GM13976 (cell line): ENCODE data around the gene SLC19A1.
"Not testable (repeated sequence)": the region's sequence is repeated elsewhere in the genome, so short reads cannot be mapped to it uniquely, and the experiment has no call there.

Experiments used
- DNase-seq: peaks from one replicate; pipeline ENCODE4 v3.0.0; 2012; ENCODE audit warnings: low spot score
- in situ Hi-C: fragments of 300-500 bp; cut with MboI; formaldehyde crosslinking; loops from one replicate; pipeline ENCODE4 v1.12.0; 2022; ENCODE audit warnings: low sequenced_read_pairs, mixed read lengths, inconsistent platforms; ENCODE audit not compliant: unreplicated experiment
- TF ChIP-seq, protein P1 (sequence below): IDR thresholded peaks from 2 replicates; pipeline ENCODE4 v1.5.1; 2012; ENCODE audit warnings: borderline replicate concordance, mild to moderate bottlenecking; ENCODE audit not compliant: insufficient read depth; ENCODE audit errors: extremely low read depth, missing control alignments, control extremely low read depth

Gene SLC19A1

GRCh38 chr21:45504021-45504515 is 38.2 kb downstream of the SLC19A1 start:
- in situ Hi-C loops = no loop called here
- TF ChIP-seq, protein P1, sequence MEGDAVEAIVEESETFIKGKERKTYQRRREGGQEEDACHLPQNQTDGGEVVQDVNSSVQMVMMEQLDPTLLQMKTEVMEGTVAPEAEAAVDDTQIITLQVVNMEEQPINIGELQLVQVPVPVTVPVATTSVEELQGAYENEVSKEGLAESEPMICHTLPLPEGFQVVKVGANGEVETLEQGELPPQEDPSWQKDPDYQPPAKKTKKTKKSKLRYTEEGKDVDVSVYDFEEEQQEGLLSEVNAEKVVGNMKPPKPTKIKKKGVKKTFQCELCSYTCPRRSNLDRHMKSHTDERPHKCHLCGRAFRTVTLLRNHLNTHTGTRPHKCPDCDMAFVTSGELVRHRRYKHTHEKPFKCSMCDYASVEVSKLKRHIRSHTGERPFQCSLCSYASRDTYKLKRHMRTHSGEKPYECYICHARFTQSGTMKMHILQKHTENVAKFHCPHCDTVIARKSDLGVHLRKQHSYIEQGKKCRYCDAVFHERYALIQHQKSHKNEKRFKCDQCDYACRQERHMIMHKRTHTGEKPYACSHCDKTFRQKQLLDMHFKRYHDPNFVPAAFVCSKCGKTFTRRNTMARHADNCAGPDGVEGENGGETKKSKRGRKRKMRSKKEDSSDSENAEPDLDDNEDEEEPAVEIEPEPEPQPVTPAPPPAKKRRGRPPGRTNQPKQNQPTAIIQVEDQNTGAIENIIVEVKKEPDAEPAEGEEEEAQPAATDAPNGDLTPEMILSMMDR = no peak
- no peak for DNase-seq

DNA sequence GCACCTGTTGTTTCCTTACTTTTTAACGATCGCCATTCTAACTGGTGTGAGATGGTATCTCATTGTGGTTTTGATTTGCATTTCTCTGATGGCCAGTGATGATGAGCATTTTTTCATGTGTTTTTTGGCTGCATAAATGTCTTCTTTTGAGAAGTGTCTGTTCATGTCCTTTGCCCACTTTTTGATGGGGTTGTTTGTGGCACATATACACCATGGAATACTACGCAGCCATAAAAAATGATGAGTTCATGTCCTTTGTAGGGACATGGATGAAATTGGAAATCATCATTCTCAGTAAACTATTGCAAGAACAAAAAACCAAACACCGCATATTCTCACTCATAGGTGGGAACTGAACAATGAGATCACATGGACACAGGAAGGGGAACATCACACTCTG is 39.0 kb downstream of the SLC19A1 start:
- DNase-seq, in situ Hi-C loops: not testable (repeated sequence)

DNA sequence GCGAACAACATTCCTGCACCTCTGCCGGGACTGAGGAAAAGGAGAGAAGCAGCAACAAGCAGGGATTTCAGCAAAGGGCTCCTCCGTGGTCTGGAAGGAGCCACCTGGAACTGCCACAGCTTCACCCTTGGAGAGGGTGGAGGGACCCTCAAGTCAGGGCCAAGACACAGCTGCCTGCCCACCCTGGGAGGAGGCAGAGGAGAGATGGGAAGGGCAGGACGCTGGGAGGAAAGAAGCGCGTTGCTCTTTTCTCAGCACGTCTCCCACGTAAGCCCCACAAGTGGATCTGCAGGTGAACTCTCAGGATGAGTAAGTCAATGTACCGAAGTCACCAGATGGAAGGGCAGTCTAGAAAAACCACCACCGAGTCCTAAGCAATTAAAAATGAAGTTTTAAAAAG is 39.6 kb downstream of the SLC19A1 start:
- DNase-seq = no peak
- TF ChIP-seq, protein P1 = no peak
- in situ Hi-C loops = no loop called here

DNA sequence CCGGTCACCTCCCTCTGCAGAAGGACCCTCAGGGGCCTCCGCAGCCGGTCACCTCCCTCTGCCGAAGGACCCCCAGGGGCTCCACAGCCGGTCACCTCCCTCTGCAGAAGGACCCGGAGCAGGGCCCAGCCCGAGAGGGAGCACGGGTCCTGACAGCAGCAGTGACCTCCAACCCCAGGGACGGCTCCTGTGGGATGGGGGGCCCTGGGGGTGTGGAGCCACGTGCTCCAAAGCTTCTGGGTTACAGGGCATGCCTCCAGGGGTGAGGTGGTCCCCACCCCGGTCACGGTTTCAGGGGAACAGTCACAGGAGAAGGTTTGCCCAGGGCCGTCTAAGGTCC is 40.3 kb downstream of the SLC19A1 start:
- TF ChIP-seq, protein P1 = no peak
- no peak for DNase-seq
- in situ Hi-C loops = no loop called here

GRCh38 chr21:45501081-45502005 is 40.9 kb downstream of the SLC19A1 start:
- DNase-seq, in situ Hi-C loops: not testable (repeated sequence)

- TF ChIP-seq, protein P1 = no peak
- DNase-seq = no peak
- in situ Hi-C loops = no loop called here
Measured at GRCh38 chr21:45499970-45500577, 42.2 kb downstream of the SLC19A1 start.

- in situ Hi-C loops = no loop called here
- no peak for DNase-seq
Measured at GRCh38 chr21:45499201-45499750, 43.0 kb downstream of the SLC19A1 start.

More at GRCh38 chr21:45499201-45499750, 43.0 kb downstream of the SLC19A1 start:
- TF ChIP-seq, protein P1 = no peak
